Suppressor macrophage treated with lipopolysaccharide for 4 hours (primary cell): Measurements from ENCODE around the gene TLR1.
"Not testable (repeated sequence)": the region's sequence is repeated elsewhere in the genome, so short reads cannot be mapped to it uniquely, and the experiment has no call there.

Experiments used
- DNase-seq: peaks from one replicate; pipeline ENCODE4 v3.0.0-alpha.2; 2020

TLR1 gene

GRCh38 chr4:38770281-38770680, 34.3 kb downstream of the TLR1 start:
- DNase-seq = not testable (repeated sequence)

- peak; percentile 49 for DNase-seq
These were observed 34.7 kb downstream of the TLR1 start for GRCh38 chr4:38769857-38770256.

- DNase-seq = no peak
These were observed 35.1 kb downstream of the TLR1 start for GRCh38 chr4:38769441-38769840.

- DNase-seq = peak; percentile 84
These were observed 35.6 kb downstream of the TLR1 start for GRCh38 chr4:38768968-38769394.

GRCh38 chr4:38766940-38767339, 37.7 kb downstream of the TLR1 start:
- not testable (repeated sequence) for DNase-seq

GRCh38 chr4:38765382-38765781, 39.2 kb downstream of the TLR1 start:
- DNase-seq = peak; percentile 71

- DNase-seq = peak; percentile 55
These were observed 40.3 kb downstream of the TLR1 start for GRCh38 chr4:38764277-38764676.

- DNase-seq = no peak
These were observed 42.0 kb downstream of the TLR1 start for GRCh38 chr4:38762560-38762959.

- DNase-seq = no peak
These were observed 44.8 kb downstream of the TLR1 start for GRCh38 chr4:38759790-38760122.

- peak; percentile 73 for DNase-seq
These were observed 45.3 kb downstream of the TLR1 start for GRCh38 chr4:38759113-38759789.

GRCh38 chr4:38757945-38758600, 46.5 kb downstream of the TLR1 start:
- no peak for DNase-seq

- DNase-seq = no peak
These were observed 51.4 kb downstream of the TLR1 start for GRCh38 chr4:38752941-38753806.

GRCh38 chr4:38752372-38752940, 52.1 kb downstream of the TLR1 start:
- peak; percentile 73 for DNase-seq

- no peak for DNase-seq
These were observed 53.1 kb downstream of the TLR1 start for GRCh38 chr4:38751341-38752010.

GRCh38 chr4:38749336-38749735, 55.3 kb downstream of the TLR1 start:
- DNase-seq = no peak

- no peak for DNase-seq
These were observed 57.0 kb downstream of the TLR1 start for GRCh38 chr4:38747629-38748028.
